ENCODE measurements around the gene ACSS2. TPM values are rescaled to one million over a fixed set of nuclear protein-coding genes. Genes with fewer than 3 reads are reported as not detected.

Gene ACSS2
- total RNA-seq, 1 donor from 2014 or later = 18.7 TPM

GRCh38 chr20:34956041-34956458 is 79.6 kb downstream of the ACSS2 start:
- peaks cover 16% of the 10 kb centered on the region for H3K9me3 Mint-ChIP-seq (ENCODE audit: unreplicated experiment)
- peaks cover 11% of the 10 kb centered on the region for H3K79me2 ChIP-seq (ENCODE audit: insufficient read depth, low read length)
- H3K4me2 ChIP-seq (ENCODE audit: low read length) = peak overlapping the region; percentile 94
- FAIRE-seq (no peak), DNase-seq (ENCODE audit: low read depth) (no peak)
- peak overlapping the region; percentile 77 for H3K4me3 ChIP-seq (ENCODE audit: insufficient read depth, low read depth, low read length)
- no peaks in the 10 kb centered on the region for H3K9me3 ChIP-seq (ENCODE audit: insufficient read depth, low read depth, low read length)
- peak overlapping the region; percentile 90 for H3K9ac ChIP-seq (ENCODE audit: low read length)
- H3K4me1 ChIP-seq (ENCODE audit: insufficient read depth, low read length) = peaks cover 17% of the 10 kb centered on the region
- H3K27me3 ChIP-seq (ENCODE audit: insufficient read depth, low read length) = no peaks in the 10 kb centered on the region
- H3K36me3 ChIP-seq (ENCODE audit: insufficient read depth, low read length) = no peaks in the 10 kb centered on the region
- peaks cover 7% of the 10 kb centered on the region for H3K27me3 Mint-ChIP-seq (ENCODE audit: low read depth, unreplicated experiment)
- H3K4me1 Mint-ChIP-seq (ENCODE audit: low read depth, unreplicated experiment) = peaks cover 15% of the 10 kb centered on the region
- H4K20me1 ChIP-seq (ENCODE audit: insufficient read depth, low read length) = no peaks in the 10 kb centered on the region
- H3K27ac Mint-ChIP-seq (ENCODE audit: unreplicated experiment) = peak overlapping the region; percentile 98
- H3K36me3 Mint-ChIP-seq (ENCODE audit: low read depth, unreplicated experiment) = peaks cover 9% of the 10 kb centered on the region
- peak overlapping the region; percentile 76 for H2AFZ ChIP-seq (ENCODE audit: low read depth, low read length)
- H3K4me3 Mint-ChIP-seq (ENCODE audit: unreplicated experiment) = peak overlapping the region; percentile 97
- TF ChIP-seq EZH2 (IDR thresholded peaks at IDR 0.05; ENCODE audit: insufficient read depth, low read length) = no peak
- peak overlapping the region; percentile 88 for H3K27ac ChIP-seq (ENCODE audit: low read depth, low read length)

GRCh38 chr20:34956751-34957472 is 80.5 kb downstream of the ACSS2 start:
- Mint-ChIP-seq H3K4me1 (ENCODE audit: low read depth, unreplicated experiment) (peaks cover 15% of the 10 kb centered on the region), H3K4me3 (ENCODE audit: unreplicated experiment) (no peak overlapping the region), H3K27me3 (ENCODE audit: low read depth, unreplicated experiment) (peaks cover 7% of the 10 kb centered on the region), H3K27ac (ENCODE audit: unreplicated experiment) (no peak overlapping the region), H3K9me3 (ENCODE audit: unreplicated experiment) (peaks cover 16% of the 10 kb centered on the region), H3K36me3 (ENCODE audit: low read depth, unreplicated experiment) (peaks cover 9% of the 10 kb centered on the region)
- Histone ChIP-seq H3K4me3 (ENCODE audit: insufficient read depth, low read depth, low read length) (no peak overlapping the region), H3K27me3 (ENCODE audit: insufficient read depth, low read length) (no peaks in the 10 kb centered on the region), H4K20me1 (ENCODE audit: insufficient read depth, low read length) (no peaks in the 10 kb centered on the region), H3K27ac (ENCODE audit: low read depth, low read length) (no peak overlapping the region), H3K36me3 (ENCODE audit: insufficient read depth, low read length) (no peaks in the 10 kb centered on the region), H3K9ac (ENCODE audit: low read length) (no peak overlapping the region), H2AFZ (ENCODE audit: low read depth, low read length) (no peak overlapping the region), H3K9me3 (ENCODE audit: insufficient read depth, low read depth, low read length) (no peaks in the 10 kb centered on the region), H3K4me2 (ENCODE audit: low read length) (no peak overlapping the region), H3K4me1 (ENCODE audit: insufficient read depth, low read length) (peaks cover 17% of the 10 kb centered on the region), H3K79me2 (ENCODE audit: insufficient read depth, low read length) (peaks cover 11% of the 10 kb centered on the region)
- DNase-seq (ENCODE audit: low read depth) = no peak
- TF ChIP-seq EZH2 (IDR thresholded peaks at IDR 0.05; ENCODE audit: insufficient read depth, low read length) (no peak), CTCF (IDR thresholded peaks at IDR 0.05; ENCODE audit: insufficient read depth, low read depth, low read length) (no peak)
- no peak for FAIRE-seq

GRCh38 chr20:34964486-34964885 is 88.1 kb downstream of the ACSS2 start:
- Histone ChIP-seq H3K27ac (ENCODE audit: low read depth, low read length) (no peak overlapping the region), H3K9ac (ENCODE audit: low read length) (no peak overlapping the region), H3K27me3 (ENCODE audit: insufficient read depth, low read length) (no peaks in the 10 kb centered on the region), H2AFZ (ENCODE audit: low read depth, low read length) (no peak overlapping the region), H3K79me2 (ENCODE audit: insufficient read depth, low read length) (no peaks in the 10 kb centered on the region), H4K20me1 (ENCODE audit: insufficient read depth, low read length) (no peaks in the 10 kb centered on the region), H3K36me3 (ENCODE audit: insufficient read depth, low read length) (no peaks in the 10 kb centered on the region), H3K9me3 (ENCODE audit: insufficient read depth, low read depth, low read length) (no peaks in the 10 kb centered on the region), H3K4me3 (ENCODE audit: insufficient read depth, low read depth, low read length) (no peak overlapping the region), H3K4me2 (ENCODE audit: low read length) (no peak overlapping the region), H3K4me1 (ENCODE audit: insufficient read depth, low read length) (no peaks in the 10 kb centered on the region)
- peak overlapping the region; percentile 43 for H3K27ac Mint-ChIP-seq (ENCODE audit: unreplicated experiment)
- peaks cover 2% of the 10 kb centered on the region for H3K36me3 Mint-ChIP-seq (ENCODE audit: low read depth, unreplicated experiment)
- H3K4me3 Mint-ChIP-seq (ENCODE audit: unreplicated experiment) = no peak overlapping the region
- no peaks in the 10 kb centered on the region for H3K4me1 Mint-ChIP-seq (ENCODE audit: low read depth, unreplicated experiment)
- peaks cover 1% of the 10 kb centered on the region for H3K9me3 Mint-ChIP-seq (ENCODE audit: unreplicated experiment)
- H3K27me3 Mint-ChIP-seq (ENCODE audit: low read depth, unreplicated experiment) = peaks cover 14% of the 10 kb centered on the region
- DNase-seq (ENCODE audit: low read depth) (no peak), FAIRE-seq (no peak)
- TF ChIP-seq CTCF (IDR thresholded peaks at IDR 0.05; ENCODE audit: insufficient read depth, low read depth, low read length) (no peak), EZH2 (IDR thresholded peaks at IDR 0.05; ENCODE audit: insufficient read depth, low read length) (no peak)
